GM12878 (cell line): ENCODE results near the gene GMPPB. TPM values are rescaled to one million over a fixed set of nuclear protein-coding genes. Genes with fewer than 3 reads are reported as not detected.

ENCODE experiments used
- ATAC-seq: fragments of 200-7000 bp; cut with Tn5 transposase; 3 replicates; pipeline ENCODE4 v1.9.1; 2020; ENCODE audit warnings: mild to moderate bottlenecking, moderate library complexity
- BruUV-seq: library from RNA; stranded (reverse); fragments of 400-500 nt; replicated peaks from 2 replicates; lab custom pipeline; 2021; lab: Mats Ljungman, UMichigan
- CTCF ChIA-PET: fragments of 300-600 bp; sonication (Branson Sonifier 250); formaldehyde crosslinking; extraction: SDS; loops from one replicate; lab custom pipeline; 2021; ENCODE audit warnings: inconsistent platforms; lab: Yijun Ruan, JAX
- POLR2A ChIA-PET: fragments of 350-600 bp; formaldehyde crosslinking; extraction: SDS; loops from one replicate; lab custom pipeline; 2021; ENCODE audit warnings: inconsistent platforms; lab: Charles Lee
- RAD21 ChIA-PET: fragments of 300-600 bp; sonication (Branson Sonifier 250); formaldehyde crosslinking; loops from one replicate; lab custom pipeline; 2023; ENCODE audit warnings: antibody characterized with exemption; ENCODE audit not compliant: unreplicated experiment; lab: Charles Lee
- SMC1A ChIA-PET: fragments of 300-600 bp; sonication (Branson Sonifier 250); formaldehyde crosslinking; loops from one replicate; lab custom pipeline; 2023; ENCODE audit not compliant: unreplicated experiment, uncharacterized antibody; lab: Charles Lee
- DNase-seq: peaks from one replicate; pipeline ENCODE4 v3.0.0-alpha.2; 2011; ENCODE audit warnings: low read depth, low spot score
- FAIRE-seq: peaks from 3 replicates; lab custom pipeline; 2011; peaks lifted over from hg19 to GRCh38; lab: Jason Lieb, UNC
- H2AFZ ChIP-seq: 2 replicates; pipeline ENCODE4 v1.6.0; 2011; ENCODE audit warnings: low read depth, low read length, control low read depth; ENCODE audit not compliant: control insufficient read depth
- H3K27ac ChIP-seq: 2 replicates; pipeline ENCODE4 v1.5.1; 2011; ENCODE audit warnings: control low read depth; ENCODE audit not compliant: control insufficient read depth, insufficient read depth
- H3K27me3 ChIP-seq, 2 experiments: replicated peaks in 1 of 2; 2 replicates each; pipeline versions ENCODE4 v1.6.0 to v1.6.1; 2011; ENCODE audit warnings: low read length in 1 of 2; ENCODE audit not compliant: control insufficient read depth in 2 of 2, insufficient read depth in 2 of 2
- H3K36me3 ChIP-seq, 2 experiments: 2 replicates each; pipeline ENCODE4 v1.5.1; 2011; ENCODE audit warnings: low read length in 1 of 2; ENCODE audit not compliant: control insufficient read depth in 2 of 2, insufficient read depth in 2 of 2
- H3K4me1 ChIP-seq: 2 replicates; pipeline ENCODE4 v1.6.1; 2011; ENCODE audit warnings: mild to moderate bottlenecking, low read length, moderate library complexity, mixed read lengths; ENCODE audit not compliant: control insufficient read depth, insufficient read depth
- H3K4me2 ChIP-seq: 2 replicates; pipeline ENCODE4 v1.6.0; 2011; ENCODE audit warnings: control low read depth; ENCODE audit not compliant: control insufficient read depth, insufficient read depth
- H3K4me3 ChIP-seq: fragments of 200-600 bp; sonication (generic); 2 replicates; pipeline ENCODE4 v1.5.1; 2016
- H3K79me2 ChIP-seq: 2 replicates; pipeline ENCODE4 v1.6.0; 2011; ENCODE audit warnings: low read length; ENCODE audit not compliant: control insufficient read depth, insufficient read depth
- H3K9ac ChIP-seq: 2 replicates; pipeline ENCODE4 v1.8.0; 2011; ENCODE audit warnings: low read length, control low read depth, mixed read lengths; ENCODE audit not compliant: control insufficient read depth, insufficient read depth
- H3K9me3 ChIP-seq: replicated peaks from 3 replicates; pipeline ENCODE4 v1.5.1; 2011; ENCODE audit warnings: mild to moderate bottlenecking, low read length; ENCODE audit not compliant: control insufficient read depth, insufficient read depth
- H4K20me1 ChIP-seq: 2 replicates; pipeline ENCODE4 v1.6.0; 2011; ENCODE audit not compliant: control insufficient read depth, insufficient read depth
- CHD1 ChIP-seq: IDR thresholded peaks from 2 replicates; pipeline ENCODE4 v1.6.1; 2012; ENCODE audit warnings: low read depth, low read length, improper control_type of control experiment
- EZH2 ChIP-seq: IDR thresholded peaks from 2 replicates; pipeline ENCODE4 v1.6.1; 2012; ENCODE audit warnings: low read depth, mild to moderate bottlenecking, control low read depth, inconsistent platforms, low read length, borderline replicate concordance; ENCODE audit not compliant: control insufficient read depth
- FOXM1 ChIP-seq: IDR thresholded peaks from 2 replicates; pipeline ENCODE4 v1.6.1; 2012; ENCODE audit warnings: low read depth, mild to moderate bottlenecking, inconsistent platforms, low read length, moderate library complexity
- POLR2A ChIP-seq: IDR thresholded peaks from 2 replicates; pipeline ENCODE4 v1.6.1; 2011; ENCODE audit warnings: low read depth, mild to moderate bottlenecking, low read length
- SRF ChIP-seq, 2 experiments: IDR thresholded peaks; 2 replicates each; pipeline ENCODE4 v1.6.1; 2011; ENCODE audit warnings: low read depth in 2 of 2, low read length in 2 of 2, mild to moderate bottlenecking in 1 of 2, moderate library complexity in 1 of 2
- WGBS: methylation state at CpG from one replicate; pipeline ENCODE4 v1.1.6; 2016; ENCODE audit warnings: low lambda C conversion rate; ENCODE audit not compliant: insufficient replicate concordance, insufficient coverage; ENCODE audit errors: missing lambda C conversion rate; 5-methylcytosine and 5-hydroxymethylcytosine counted together
- in situ Hi-C: fragments of 300-500 bp; cut with MboI; formaldehyde crosslinking; loops from 9 replicates; pipeline ENCODE4 v1.14.3; 2018; ENCODE audit warnings: mixed read lengths
- intact Hi-C: fragments of 100-400 bp; cut with micrococcal nuclease; formaldehyde crosslinking; loops from one replicate; pipeline ENCODE4 v1.14.2; 2022; ENCODE audit not compliant: unreplicated experiment
- polyA plus RNA-seq, 11 experiments: library from polyadenylated mRNA; depleted of rRNA in 4 of 11; unstranded in 6 of 11; stranded (reverse) in 5 of 11; fragments of >200 nt; fragmentation: Nextera tagmentation in 4 of 11; fragmentation: Illumina TruSeq in 1 of 11; extraction: Ambion mirVana in 4 of 11; extraction: Trizol in 1 of 11; gene quantifications; 1 replicate in 1 of 11; 2 replicates in 10 of 11; pipeline versions ENCODE4 v1.2.1 to v1.2.3, GENCODE V29; 2011 to 2016; ENCODE audit warnings: inconsistent platforms in 2 of 11, missing spikeins in 2 of 11, low read depth in 1 of 11
- total RNA-seq, 4 experiments: library from RNA; depleted of rRNA in 3 of 4; stranded (reverse); fragments of >200 nt in 3 of 4; fragmentation: Illumina TruSeq in 1 of 4; extraction: Trizol in 1 of 4; gene quantifications; 2 replicates each; pipeline versions ENCODE4 v1.2.1 to v1.2.3, GENCODE V29; 2013 to 2021
- TF ChIP-seq, protein P1 (sequence below): fragments of 150-350 bp; IDR thresholded peaks from 2 replicates; pipeline ENCODE4 v1.6.1; 2016; ENCODE audit warnings: low read depth, low read length

GMPPB gene
- total and polyA plus RNA-seq, 10 of the 15 experiments (the other 5 are each of a cell fraction or from before 2014, with no cell fraction given), result 2.3 to 99.5 (median 23.3) TPM

DNA sequence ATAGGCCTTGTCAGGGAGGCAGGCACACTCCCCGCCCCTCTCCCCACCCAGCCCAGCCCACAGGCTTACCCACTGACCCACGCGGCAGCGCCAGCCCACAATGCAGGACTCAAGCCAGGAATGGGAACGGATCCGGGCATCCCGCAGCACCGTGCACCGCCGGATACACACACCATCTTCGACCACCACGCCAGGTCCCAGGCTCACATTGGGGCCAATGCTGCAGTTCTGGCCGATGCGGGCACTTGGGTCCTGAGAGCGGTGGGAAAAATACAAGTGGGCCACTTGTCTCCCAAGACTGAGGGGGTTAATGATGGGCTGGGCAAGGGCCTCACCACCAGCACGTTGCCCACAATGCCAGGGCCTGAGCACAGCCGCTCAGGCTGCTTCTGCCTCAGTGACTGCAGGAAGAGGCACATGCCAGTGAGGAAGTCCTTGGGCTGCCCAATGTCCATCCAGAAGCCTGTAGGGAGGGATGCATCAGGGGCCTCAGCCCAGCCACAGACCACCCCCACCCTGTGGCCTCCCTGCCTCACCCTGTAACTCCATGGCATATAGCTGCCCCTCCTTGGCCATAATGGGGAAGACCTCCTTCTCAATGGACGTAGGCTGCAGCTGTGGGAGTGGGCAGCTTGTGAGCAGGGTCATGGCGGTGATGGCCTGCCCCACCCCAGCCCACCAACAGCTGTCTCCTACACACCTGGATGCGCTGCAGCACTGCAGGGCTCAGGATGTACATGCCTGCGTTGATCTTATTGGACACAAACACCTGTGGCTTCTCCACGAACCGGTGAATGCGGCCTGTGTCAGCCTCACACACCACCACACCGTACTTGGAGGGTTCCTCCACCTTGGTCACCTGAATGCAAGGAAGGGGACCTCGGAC is 1.6 kb downstream of the GMPPB start:
- H3K9ac ChIP-seq, result peak overlapping the region; percentile 100
- ChIA-PET RAD21 (no interaction called here), CTCF (interaction anchor here (0.9 kb wide), 1 partner anchor 182 kb away, joined by 4 read pairs; no protein-coding TSS in a partner anchor), SMC1A (interaction anchor here (0.6 kb wide), 1 partner anchor 17 kb away, joined by 3 read pairs; no protein-coding TSS in a partner anchor), POLR2A (interaction anchor here (0.6 to 1.1 kb wide), 2 partner anchors 15 to 23 kb away, joined by 3 to 4 read pairs; no protein-coding TSS in a partner anchor)
- TF ChIP-seq POLR2A (peak; percentile 63), CHD1 (no peak)
- no peaks in the 10 kb centered on the region for H3K27me3 ChIP-seq
- intact Hi-C loops (loop anchor here (5.0 kb wide), 2 partner anchors 65 to 115 kb away; partner anchors contain the start of gene IP6K1), in situ Hi-C loops (no loop called here)
- BruUV-seq, result no TSS peak
- FAIRE-seq (no peak), DNase-seq (no peak), ATAC-seq (no peak)
- H3K4me2 ChIP-seq, result peak overlapping the region; percentile 77
- H3K36me3 ChIP-seq, result peaks cover 3 to 16% of the 10 kb centered on the region in 2 experiments; a peak in 3 of 4 replicates
- no peak overlapping the region for H2AFZ ChIP-seq
- H3K79me2 ChIP-seq, result peaks cover 20% of the 10 kb centered on the region
- H3K27ac ChIP-seq, result peak overlapping the region; percentile 93; the same call in 1 of the 2 replicates
- H3K4me3 ChIP-seq, result peak overlapping the region; percentile 87
- peaks cover 21% of the 10 kb centered on the region for H3K4me1 ChIP-seq
- 90% methylated on average over 23 of the region's 26 CpGs for WGBS
- H3K9me3 ChIP-seq, result no peaks in the 10 kb centered on the region; the same call in 2 of the 3 replicates
- H4K20me1 ChIP-seq, result no peaks in the 10 kb centered on the region

DNA sequence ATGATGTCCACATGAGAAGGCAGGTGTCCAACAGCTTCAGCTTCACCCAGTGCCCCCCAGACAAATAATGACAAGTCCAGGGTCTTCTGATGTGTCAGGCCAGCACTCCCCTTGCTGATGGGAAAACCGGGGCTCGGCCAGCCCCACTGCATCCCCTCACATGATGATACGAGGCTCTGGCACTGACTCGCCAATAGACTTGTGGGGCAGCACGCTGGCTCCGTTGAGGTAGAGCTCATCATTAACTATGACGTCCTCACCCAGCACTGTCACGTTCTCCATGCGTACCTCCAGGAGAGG is 2.2 kb downstream of the GMPPB start:
- H3K9ac ChIP-seq, result no peak overlapping the region
- TF ChIP-seq EZH2, result no peak
- TF ChIP-seq FOXM1, result no peak
- TF ChIP-seq, protein P1, sequence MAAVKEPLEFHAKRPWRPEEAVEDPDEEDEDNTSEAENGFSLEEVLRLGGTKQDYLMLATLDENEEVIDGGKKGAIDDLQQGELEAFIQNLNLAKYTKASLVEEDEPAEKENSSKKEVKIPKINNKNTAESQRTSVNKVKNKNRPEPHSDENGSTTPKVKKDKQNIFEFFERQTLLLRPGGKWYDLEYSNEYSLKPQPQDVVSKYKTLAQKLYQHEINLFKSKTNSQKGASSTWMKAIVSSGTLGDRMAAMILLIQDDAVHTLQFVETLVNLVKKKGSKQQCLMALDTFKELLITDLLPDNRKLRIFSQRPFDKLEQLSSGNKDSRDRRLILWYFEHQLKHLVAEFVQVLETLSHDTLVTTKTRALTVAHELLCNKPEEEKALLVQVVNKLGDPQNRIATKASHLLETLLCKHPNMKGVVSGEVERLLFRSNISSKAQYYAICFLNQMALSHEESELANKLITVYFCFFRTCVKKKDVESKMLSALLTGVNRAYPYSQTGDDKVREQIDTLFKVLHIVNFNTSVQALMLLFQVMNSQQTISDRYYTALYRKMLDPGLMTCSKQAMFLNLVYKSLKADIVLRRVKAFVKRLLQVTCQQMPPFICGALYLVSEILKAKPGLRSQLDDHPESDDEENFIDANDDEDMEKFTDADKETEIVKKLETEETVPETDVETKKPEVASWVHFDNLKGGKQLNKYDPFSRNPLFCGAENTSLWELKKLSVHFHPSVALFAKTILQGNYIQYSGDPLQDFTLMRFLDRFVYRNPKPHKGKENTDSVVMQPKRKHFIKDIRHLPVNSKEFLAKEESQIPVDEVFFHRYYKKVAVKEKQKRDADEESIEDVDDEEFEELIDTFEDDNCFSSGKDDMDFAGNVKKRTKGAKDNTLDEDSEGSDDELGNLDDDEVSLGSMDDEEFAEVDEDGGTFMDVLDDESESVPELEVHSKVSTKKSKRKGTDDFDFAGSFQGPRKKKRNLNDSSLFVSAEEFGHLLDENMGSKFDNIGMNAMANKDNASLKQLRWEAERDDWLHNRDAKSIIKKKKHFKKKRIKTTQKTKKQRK, result no peak
- no peak for TF ChIP-seq SRF (IDR thresholded peaks at IDR 0.05; ENCODE audit: low read depth in 2 of 2, low read length in 2 of 2)
- TF ChIP-seq, all 136 proteins: peak for 0
- Histone ChIP-seq H3K36me3 (peaks cover 3 to 12% of the 10 kb centered on the region in 2 experiments; a peak in 3 of 4 replicates), H3K9me3 (no peaks in the 10 kb centered on the region; the same call in 2 of the 3 replicates), H3K4me3 (no peak overlapping the region), H3K27ac (no peak overlapping the region), H4K20me1 (no peaks in the 10 kb centered on the region), H2AFZ (no peak overlapping the region), H3K4me1 (peaks cover 21% of the 10 kb centered on the region), H3K4me2 (no peak overlapping the region), H3K27me3 (no peaks in the 10 kb centered on the region), H3K79me2 (peaks cover 20% of the 10 kb centered on the region)
- BruUV-seq, result no TSS peak
- intact Hi-C loops (loop anchor here (5.0 kb wide), 2 partner anchors 66 to 116 kb away; partner anchors contain the start of gene IP6K1), in situ Hi-C loops (no loop called here)
- no peak for DNase-seq
- no peak for ATAC-seq
- 84% methylated on average over 9 of the region's 9 CpGs for WGBS
- ChIA-PET RAD21 (no interaction called here), POLR2A (interaction anchor here (0.6 kb wide), 1 partner anchor 350 kb away, joined by 3 read pairs; no protein-coding TSS in a partner anchor), CTCF (no interaction called here), SMC1A (interaction anchor here (0.6 kb wide), 1 partner anchor 18 kb away, joined by 3 read pairs; no protein-coding TSS in a partner anchor)
- FAIRE-seq, result no peak
